Measurements from ENCODE around the gene EHMT1. TPM values are rescaled to one million over a fixed set of nuclear protein-coding genes. Genes with fewer than 3 reads are reported as not detected.
A peak's percentile ranks its signal among the peaks of the same experiment; 100 is the strongest.

The EHMT1 gene
- polyA plus RNA-seq, 2 donors, result 26.6 to 42.3 TPM

DNA sequence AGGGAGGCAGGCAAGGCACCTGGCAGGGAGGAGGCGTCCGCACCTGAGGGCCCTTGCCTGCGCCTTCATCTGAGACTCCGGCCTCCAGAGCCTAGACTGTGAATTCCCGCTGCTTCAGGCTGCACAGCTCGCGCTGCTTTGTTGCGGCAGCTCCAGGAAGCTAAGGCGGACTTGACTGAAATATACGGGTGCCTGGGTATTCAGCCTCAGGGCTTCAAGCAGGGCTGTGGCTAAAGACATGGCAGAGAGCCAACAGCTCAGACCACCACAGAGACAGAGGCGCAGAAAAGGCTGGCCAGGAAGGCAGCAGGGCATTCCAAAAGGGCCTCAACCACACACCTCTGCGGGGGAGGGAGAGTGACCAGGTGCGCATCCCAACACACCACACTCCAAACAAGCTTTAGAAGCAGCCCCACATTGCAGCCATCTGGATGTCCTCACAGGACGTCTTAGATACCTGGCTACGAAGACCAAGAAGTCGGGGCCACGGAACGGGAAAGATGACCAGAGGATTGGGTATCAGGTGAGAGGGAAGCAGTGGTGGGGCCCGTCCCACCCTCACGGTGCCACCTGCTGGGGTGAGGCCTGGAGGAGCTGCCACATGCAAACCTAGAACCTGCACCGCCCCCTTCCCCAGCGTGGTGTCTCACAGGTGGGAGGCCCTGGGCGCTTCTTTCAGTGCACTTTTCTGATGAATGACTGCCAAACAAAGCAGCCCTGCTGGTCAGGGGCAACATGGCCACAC, 38.4 kb upstream of the EHMT1 start:
- H3K27me3 ChIP-seq (ENCODE audit: control insufficient read depth in 1 of 2, insufficient read depth in 2 of 2, low read length in 2 of 2), result no peaks in the 10 kb centered on the region
- peaks cover 5 to 35% of the 10 kb centered on the region in 2 donors for H3K36me3 ChIP-seq (ENCODE audit: control insufficient read depth in 2 of 2, insufficient read depth in 2 of 2, low read length in 1 of 2)
- 82 to 84% methylated on average over 23 of the region's 23 CpGs for WGBS, 2 donors
- peaks cover 8 to 11% of the 10 kb centered on the region in 2 donors for H3K4me1 ChIP-seq (ENCODE audit: control insufficient read depth in 2 of 2, insufficient read depth in 2 of 2, low read length in 1 of 2)
- no peak overlapping the region for H3K4me3 ChIP-seq (ENCODE audit: low read depth in 1 of 2, low read length in 2 of 2)
- no peaks in the 10 kb centered on the region for H3K9me3 ChIP-seq (ENCODE audit: control insufficient read depth in 2 of 2, insufficient read depth in 1 of 2, low read depth in 1 of 2, low read length in 1 of 2)
- no peak overlapping the region for H3K27ac ChIP-seq (ENCODE audit: low read depth in 2 of 2, low read length in 1 of 2)

DNA sequence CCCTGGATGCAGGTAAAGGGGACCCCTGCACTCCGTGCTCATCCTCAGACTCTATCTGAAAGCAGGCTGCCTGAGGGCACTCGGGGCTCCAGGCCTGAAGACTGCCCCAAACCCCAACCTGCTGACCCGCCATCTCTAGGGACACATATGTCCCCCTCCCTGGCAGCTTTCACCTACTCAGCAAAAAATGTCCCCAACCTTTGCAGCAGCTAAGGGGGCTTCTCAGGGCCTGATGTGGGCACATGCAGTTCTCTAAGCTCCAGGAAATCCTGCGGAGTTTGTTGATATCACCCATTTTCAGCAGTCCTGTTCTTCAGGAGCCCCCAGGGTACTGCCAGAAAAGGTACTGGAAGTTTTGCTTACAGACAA, 37.9 kb upstream of the EHMT1 start:
- peaks cover 5 to 37% of the 10 kb centered on the region in 2 donors for H3K36me3 ChIP-seq (ENCODE audit: control insufficient read depth in 2 of 2, insufficient read depth in 2 of 2, low read length in 1 of 2)
- H3K27me3 ChIP-seq (ENCODE audit: control insufficient read depth in 1 of 2, insufficient read depth in 2 of 2, low read length in 2 of 2), result no peaks in the 10 kb centered on the region
- peaks cover 8 to 9% of the 10 kb centered on the region in 2 donors for H3K4me1 ChIP-seq (ENCODE audit: control insufficient read depth in 2 of 2, insufficient read depth in 2 of 2, low read length in 1 of 2)
- no peak overlapping the region for H3K4me3 ChIP-seq (ENCODE audit: low read depth in 1 of 2, low read length in 2 of 2)
- no peak overlapping the region for H3K27ac ChIP-seq (ENCODE audit: low read depth in 2 of 2, low read length in 1 of 2)
- H3K9me3 ChIP-seq (ENCODE audit: control insufficient read depth in 2 of 2, insufficient read depth in 1 of 2, low read depth in 1 of 2, low read length in 1 of 2), result no peaks in the 10 kb centered on the region
- WGBS, 2 donors, result 90 to 91% methylated on average over 4 of the region's 4 CpGs

DNA sequence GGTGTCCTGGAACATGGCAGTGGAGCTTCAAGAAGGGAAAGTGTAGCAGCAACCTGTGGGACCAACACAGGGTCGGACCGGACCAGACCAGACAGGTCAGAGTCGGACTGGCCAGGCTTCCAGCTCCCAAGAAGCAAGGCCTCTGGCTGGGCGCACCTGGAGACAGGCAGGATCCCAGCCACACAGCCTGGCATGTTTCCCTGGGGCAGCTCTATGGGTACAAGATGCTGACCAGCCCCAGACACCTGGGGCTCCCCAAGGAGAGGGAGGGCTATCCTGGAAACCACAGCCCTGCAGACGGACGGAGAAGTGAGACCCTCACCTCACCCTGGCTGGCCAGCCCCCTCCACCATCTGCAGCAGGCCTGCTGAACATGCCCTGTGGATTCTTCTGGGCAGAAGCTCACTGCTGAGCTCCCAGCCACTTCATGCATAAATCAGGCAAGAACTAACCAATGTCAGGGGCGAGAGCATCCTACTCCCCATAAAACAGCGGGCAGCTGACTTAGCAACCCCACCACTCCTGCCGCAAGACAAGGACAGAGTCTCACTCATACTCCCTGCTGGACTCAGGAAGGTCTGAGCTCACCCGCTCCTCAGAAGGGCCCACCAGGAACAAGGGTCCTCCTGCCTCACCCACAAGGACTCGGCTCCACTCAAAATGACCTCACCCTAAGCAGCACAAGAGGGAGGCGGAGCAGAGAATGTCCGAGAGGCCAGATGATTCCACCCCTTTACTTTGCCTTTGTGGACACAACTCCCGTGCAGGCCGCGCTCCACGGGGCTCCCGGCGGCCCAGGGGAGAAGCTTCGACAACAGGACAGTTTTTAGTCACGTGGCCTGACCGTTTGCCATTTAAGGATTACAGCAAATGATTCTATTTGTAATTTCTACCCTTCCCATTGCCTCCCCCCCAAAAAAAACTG, 37.2 kb upstream of the EHMT1 start:
- Histone ChIP-seq H3K36me3 (ENCODE audit: control insufficient read depth in 2 of 2, insufficient read depth in 2 of 2, low read length in 1 of 2) (peaks cover 5 to 44% of the 10 kb centered on the region in 2 donors), H3K4me1 (ENCODE audit: control insufficient read depth in 2 of 2, insufficient read depth in 2 of 2, low read length in 1 of 2) (peaks cover 7 to 8% of the 10 kb centered on the region in 2 donors), H3K27ac (ENCODE audit: low read depth in 2 of 2, low read length in 1 of 2) (no peak overlapping the region), H3K27me3 (ENCODE audit: control insufficient read depth in 1 of 2, insufficient read depth in 2 of 2, low read length in 2 of 2) (no peaks in the 10 kb centered on the region), H3K4me3 (ENCODE audit: low read depth in 1 of 2, low read length in 2 of 2) (no peak overlapping the region), H3K9me3 (ENCODE audit: control insufficient read depth in 2 of 2, insufficient read depth in 1 of 2, low read depth in 1 of 2, low read length in 1 of 2) (no peaks in the 10 kb centered on the region)
- 89% methylated on average over 22 of the region's 22 CpGs for WGBS, 2 donors

GRCh38 chr9:137582286-137582860, 36.4 kb upstream of the EHMT1 start:
- 78 to 83% methylated on average over 20 of the region's 20 CpGs for WGBS, 2 donors
- peaks cover 5 to 51% of the 10 kb centered on the region in 2 donors for H3K36me3 ChIP-seq (ENCODE audit: control insufficient read depth in 2 of 2, insufficient read depth in 2 of 2, low read length in 1 of 2)
- H3K9me3 ChIP-seq (ENCODE audit: control insufficient read depth in 2 of 2, insufficient read depth in 1 of 2, low read depth in 1 of 2, low read length in 1 of 2), result no peaks in the 10 kb centered on the region
- no peaks in the 10 kb centered on the region for H3K27me3 ChIP-seq (ENCODE audit: control insufficient read depth in 1 of 2, insufficient read depth in 2 of 2, low read length in 2 of 2)
- H3K4me3 ChIP-seq (ENCODE audit: low read depth in 1 of 2, low read length in 2 of 2), result no peak overlapping the region
- H3K27ac ChIP-seq (ENCODE audit: low read depth in 2 of 2, low read length in 1 of 2), result no peak overlapping the region
- peaks cover 7 to 8% of the 10 kb centered on the region in 2 donors for H3K4me1 ChIP-seq (ENCODE audit: control insufficient read depth in 2 of 2, insufficient read depth in 2 of 2, low read length in 1 of 2)

- H3K4me1 ChIP-seq (ENCODE audit: control insufficient read depth in 2 of 2, insufficient read depth in 2 of 2, low read length in 1 of 2), result peaks cover 4% of the 10 kb centered on the region in 2 donors
- 83 to 87% methylated on average over 14 of the region's 14 CpGs for WGBS, 2 donors
- no peak overlapping the region for H3K27ac ChIP-seq (ENCODE audit: low read depth in 2 of 2, low read length in 1 of 2)
- peaks cover 5 to 58% of the 10 kb centered on the region in 2 donors for H3K36me3 ChIP-seq (ENCODE audit: control insufficient read depth in 2 of 2, insufficient read depth in 2 of 2, low read length in 1 of 2)
- H3K4me3 ChIP-seq (ENCODE audit: low read depth in 1 of 2, low read length in 2 of 2), result no peak overlapping the region
- H3K9me3 ChIP-seq (ENCODE audit: control insufficient read depth in 2 of 2, insufficient read depth in 1 of 2, low read depth in 1 of 2, low read length in 1 of 2), result no peaks in the 10 kb centered on the region
- no peaks in the 10 kb centered on the region for H3K27me3 ChIP-seq (ENCODE audit: control insufficient read depth in 1 of 2, insufficient read depth in 2 of 2, low read length in 2 of 2)
Measured at GRCh38 chr9:137583347-137583746, 35.5 kb upstream of the EHMT1 start.

DNA sequence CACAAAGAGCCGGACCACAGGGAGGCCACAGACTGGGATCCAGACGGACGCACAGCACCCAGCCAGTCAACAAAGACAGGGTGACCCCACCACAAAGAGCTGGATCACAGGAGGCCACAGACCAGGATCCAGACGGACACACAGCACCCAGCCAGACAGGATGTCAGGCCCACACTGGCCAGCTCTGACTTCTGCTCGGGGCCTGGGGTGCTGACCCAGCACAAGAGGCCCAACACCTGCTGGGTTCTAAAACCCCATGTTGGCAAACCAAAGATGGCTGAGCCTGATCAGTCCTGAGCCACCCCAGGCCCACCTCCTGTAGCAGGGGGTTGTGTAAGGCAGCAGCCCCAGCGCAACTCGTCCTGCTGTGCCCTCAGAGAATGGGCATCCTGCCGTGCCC, 34.8 kb upstream of the EHMT1 start:
- Histone ChIP-seq H3K36me3 (ENCODE audit: control insufficient read depth in 2 of 2, insufficient read depth in 2 of 2, low read length in 1 of 2) (peaks cover 5 to 59% of the 10 kb centered on the region in 2 donors), H3K27ac (ENCODE audit: low read depth in 2 of 2, low read length in 1 of 2) (no peak overlapping the region), H3K4me1 (ENCODE audit: control insufficient read depth in 2 of 2, insufficient read depth in 2 of 2, low read length in 1 of 2) (peaks cover 4% of the 10 kb centered on the region in 2 donors), H3K4me3 (ENCODE audit: low read depth in 1 of 2, low read length in 2 of 2) (no peak overlapping the region), H3K27me3 (ENCODE audit: control insufficient read depth in 1 of 2, insufficient read depth in 2 of 2, low read length in 2 of 2) (no peaks in the 10 kb centered on the region), H3K9me3 (ENCODE audit: control insufficient read depth in 2 of 2, insufficient read depth in 1 of 2, low read depth in 1 of 2, low read length in 1 of 2) (no peaks in the 10 kb centered on the region)
- 84% methylated on average over 8 of the region's 8 CpGs for WGBS, 2 donors

DNA sequence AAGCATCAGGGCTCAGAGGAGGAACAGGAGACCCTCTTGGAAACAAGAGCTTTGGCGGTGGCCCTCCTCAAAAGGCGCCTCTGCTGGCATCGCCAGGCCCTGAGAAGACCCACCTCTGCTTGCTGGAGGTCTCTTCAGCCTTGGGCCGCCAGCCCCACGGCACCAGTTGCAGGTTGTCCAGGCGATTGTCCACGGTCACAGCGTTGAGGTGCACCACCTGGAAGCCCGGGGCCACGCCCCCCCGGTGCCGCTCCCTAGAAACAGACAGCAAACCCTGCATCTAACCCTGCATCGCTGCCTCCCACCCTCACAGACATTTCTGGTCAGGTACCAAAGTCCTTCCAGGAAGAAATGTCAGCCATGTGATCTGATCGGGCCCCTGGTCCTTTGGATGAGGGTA, 32.0 kb upstream of the EHMT1 start:
- H3K27me3 ChIP-seq (ENCODE audit: control insufficient read depth in 1 of 2, insufficient read depth in 2 of 2, low read length in 2 of 2), result no peaks in the 10 kb centered on the region
- 94 to 95% methylated on average over 14 of the region's 14 CpGs for WGBS, 2 donors
- peaks cover 5 to 53% of the 10 kb centered on the region in 2 donors for H3K36me3 ChIP-seq (ENCODE audit: control insufficient read depth in 2 of 2, insufficient read depth in 2 of 2, low read length in 1 of 2)
- H3K27ac ChIP-seq (ENCODE audit: low read depth in 2 of 2, low read length in 1 of 2), result no peak overlapping the region
- H3K9me3 ChIP-seq (ENCODE audit: control insufficient read depth in 2 of 2, insufficient read depth in 1 of 2, low read depth in 1 of 2, low read length in 1 of 2), result no peaks in the 10 kb centered on the region
- H3K4me1 ChIP-seq (ENCODE audit: control insufficient read depth in 2 of 2, insufficient read depth in 2 of 2, low read length in 1 of 2), result peaks cover 6 to 10% of the 10 kb centered on the region in 2 donors
- no peak overlapping the region for H3K4me3 ChIP-seq (ENCODE audit: low read depth in 1 of 2, low read length in 2 of 2)

DNA sequence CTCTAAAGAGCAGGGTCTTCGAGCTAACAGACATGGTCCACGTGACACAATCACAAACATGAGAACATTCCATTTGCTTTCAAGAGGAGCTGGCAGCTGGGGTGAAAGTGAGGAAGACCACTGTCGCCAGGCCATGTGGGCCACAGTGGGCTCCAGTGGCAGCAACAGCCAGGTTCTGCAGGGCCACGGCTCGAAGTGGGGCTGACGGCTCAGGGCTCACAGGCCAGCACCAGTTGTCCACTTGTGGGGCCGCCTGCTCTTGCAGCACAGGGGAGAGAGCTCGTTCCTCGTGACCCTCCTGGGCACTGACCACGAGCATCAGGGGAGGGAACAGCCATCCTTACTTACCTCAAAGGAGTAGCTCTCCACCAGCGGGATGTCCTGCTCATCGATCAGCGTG, 30.5 kb upstream of the EHMT1 start:
- Histone ChIP-seq H3K36me3 (ENCODE audit: control insufficient read depth in 2 of 2, insufficient read depth in 2 of 2, low read length in 1 of 2) (peaks cover 0 to 39% of the 10 kb centered on the region in 2 donors), H3K9me3 (ENCODE audit: control insufficient read depth in 2 of 2, insufficient read depth in 1 of 2, low read depth in 1 of 2, low read length in 1 of 2) (no peaks in the 10 kb centered on the region), H3K4me3 (ENCODE audit: low read depth in 1 of 2, low read length in 2 of 2) (no peak overlapping the region), H3K4me1 (ENCODE audit: control insufficient read depth in 2 of 2, insufficient read depth in 2 of 2, low read length in 1 of 2) (peaks cover 6 to 10% of the 10 kb centered on the region in 2 donors), H3K27ac (ENCODE audit: low read depth in 2 of 2, low read length in 1 of 2) (no peak overlapping the region), H3K27me3 (ENCODE audit: control insufficient read depth in 1 of 2, insufficient read depth in 2 of 2, low read length in 2 of 2) (no peaks in the 10 kb centered on the region)
- WGBS, 2 donors, result 89 to 90% methylated on average over 13 of the region's 13 CpGs

DNA sequence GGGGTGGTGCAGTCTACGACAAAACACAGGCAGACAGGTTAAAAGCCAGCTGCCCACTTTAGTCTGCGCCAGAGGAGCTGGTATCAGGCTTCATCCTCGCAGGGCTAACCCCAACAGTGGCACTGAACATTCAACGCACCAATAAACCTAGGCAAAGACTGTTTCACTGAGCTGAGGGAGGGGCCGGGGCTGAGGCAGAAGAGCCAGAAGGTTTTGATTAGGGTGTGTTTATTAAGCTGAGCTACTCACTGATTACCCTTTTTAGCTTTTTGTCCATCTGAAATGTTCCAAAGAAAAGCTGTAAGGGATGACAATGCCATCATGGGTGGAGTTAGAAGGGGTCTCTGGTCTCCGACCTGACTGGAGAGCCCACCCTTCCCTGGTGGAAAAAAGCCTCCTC, 29.9 kb upstream of the EHMT1 start:
- no peaks in the 10 kb centered on the region for H3K9me3 ChIP-seq (ENCODE audit: control insufficient read depth in 2 of 2, insufficient read depth in 1 of 2, low read depth in 1 of 2, low read length in 1 of 2)
- H3K27ac ChIP-seq (ENCODE audit: low read depth in 2 of 2, low read length in 1 of 2), result peak overlapping the region; percentile 47 to 51
- H3K4me3 ChIP-seq (ENCODE audit: low read depth in 1 of 2, low read length in 2 of 2), result peak overlapping the region; percentile 65 to 84
- no peaks in the 10 kb centered on the region for H3K27me3 ChIP-seq (ENCODE audit: control insufficient read depth in 1 of 2, insufficient read depth in 2 of 2, low read length in 2 of 2)
- peaks cover 0 to 34% of the 10 kb centered on the region in 2 donors for H3K36me3 ChIP-seq (ENCODE audit: control insufficient read depth in 2 of 2, insufficient read depth in 2 of 2, low read length in 1 of 2)
- peaks cover 6 to 10% of the 10 kb centered on the region in 2 donors for H3K4me1 ChIP-seq (ENCODE audit: control insufficient read depth in 2 of 2, insufficient read depth in 2 of 2, low read length in 1 of 2)
- WGBS, 2 donors, result 79 to 80% methylated on average over 6 of the region's 6 CpGs

Data from esophagus (tissue), 2 donors.